Fibroblast of skin of left quadriceps (primary cell): ENCODE measurements around the gene MGAT4A.

Experiments used
- DNase-seq, 2 experiments: peaks; one replicate each; pipeline ENCODE4 v3.0.0-alpha.2; 2013; ENCODE audit warnings: low read depth in 2 of 2

Gene MGAT4A

GRCh38 chr2:98573426-98573825 lies 157.5 kb downstream of the MGAT4A start:
- no peak for DNase-seq

GRCh38 chr2:98572676-98573075 lies 158.3 kb downstream of the MGAT4A start:
- no peak for DNase-seq

DNA sequence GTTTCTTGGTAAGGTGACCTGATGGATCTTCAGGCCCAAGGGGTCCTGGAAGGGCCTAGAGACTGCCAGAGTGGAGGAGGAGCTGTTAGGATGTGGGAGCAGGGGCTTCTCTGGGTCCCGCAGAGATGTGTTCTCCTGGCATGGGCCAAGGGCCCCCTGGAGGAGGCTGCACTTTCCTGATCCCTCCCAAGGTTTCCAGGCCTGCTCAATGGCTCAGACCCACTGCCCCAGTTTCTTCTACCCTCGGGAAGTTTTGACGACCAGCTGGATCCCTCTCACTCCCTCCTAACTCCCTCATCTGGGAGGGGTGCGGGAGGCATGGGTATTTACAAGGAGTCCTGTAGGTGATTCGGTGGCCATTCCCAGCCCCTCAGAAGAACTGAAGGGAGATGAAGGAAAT lies 158.7 kb downstream of the MGAT4A start:
- no peak for DNase-seq

DNA sequence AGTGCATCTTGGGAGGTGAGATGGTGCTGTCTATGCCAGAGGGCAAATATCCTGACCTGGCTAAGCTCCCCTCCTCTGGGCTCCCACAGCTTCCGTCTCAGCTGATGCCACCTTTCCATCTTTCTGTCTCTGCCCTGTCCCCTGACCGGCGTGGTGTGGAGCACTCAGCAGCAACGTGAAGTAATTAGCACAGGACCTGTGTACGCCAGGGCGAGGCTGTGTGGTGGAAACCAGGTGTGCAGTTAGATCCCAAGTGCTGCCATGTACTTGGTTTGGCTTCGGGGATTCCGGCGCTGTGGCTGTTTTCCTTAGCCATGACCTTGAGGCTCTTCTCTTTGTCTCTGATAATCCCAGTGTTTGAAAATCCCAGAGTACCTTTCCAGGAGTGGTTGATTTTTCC lies 159.1 kb downstream of the MGAT4A start:
- DNase-seq = no peak

DNA sequence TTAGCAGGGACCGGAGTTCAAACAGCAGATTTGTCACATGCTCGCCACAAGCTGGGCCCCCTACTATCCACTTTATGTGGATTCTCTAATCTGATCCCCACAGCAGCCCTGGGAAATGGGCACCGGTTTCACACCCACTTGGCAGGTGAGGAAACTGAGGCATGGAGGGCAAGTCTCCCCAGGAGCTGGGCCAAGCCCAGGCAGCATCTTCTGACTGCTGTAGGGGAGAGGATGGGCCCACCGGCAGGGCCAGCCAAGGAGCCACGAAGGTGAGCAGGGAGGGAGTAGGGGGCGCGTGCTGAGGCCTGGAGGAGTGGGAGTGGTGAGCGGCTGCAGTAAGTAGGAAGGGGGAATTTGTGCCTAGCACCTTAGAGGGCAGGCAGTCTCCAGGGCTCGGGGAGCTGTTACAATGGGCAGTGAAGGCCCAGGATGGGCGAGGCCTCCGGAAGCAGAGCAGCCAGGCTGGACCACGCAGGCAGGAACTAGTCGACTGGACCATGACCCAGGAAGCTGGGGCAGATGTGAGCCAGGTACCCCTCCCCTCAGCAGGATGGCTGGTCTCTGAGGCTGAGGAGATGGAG lies 159.7 kb downstream of the MGAT4A start:
- DNase-seq = no peak

DNA sequence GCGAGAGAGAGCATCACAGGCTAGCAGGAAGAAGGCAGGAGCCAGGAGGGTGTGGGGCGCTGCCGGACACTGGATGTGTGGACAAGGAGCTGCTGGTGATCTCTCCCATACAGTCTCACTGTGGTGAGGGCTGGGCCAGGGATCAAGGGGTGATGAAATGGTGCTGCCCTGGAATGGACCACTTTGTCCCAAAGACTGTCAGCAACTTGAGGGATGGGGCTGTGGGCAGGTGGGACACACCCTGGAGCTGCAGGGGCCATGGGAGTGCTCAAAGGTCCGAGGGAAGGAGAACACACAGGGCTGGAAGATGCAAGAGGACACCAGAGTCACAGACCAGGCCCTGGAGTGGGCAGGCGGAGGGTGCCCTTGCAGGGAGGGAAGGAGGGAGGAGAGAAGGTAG lies 160.6 kb downstream of the MGAT4A start:
- no peak for DNase-seq

GRCh38 chr2:98569915-98570314 lies 161.0 kb downstream of the MGAT4A start:
- DNase-seq = no peak

DNA sequence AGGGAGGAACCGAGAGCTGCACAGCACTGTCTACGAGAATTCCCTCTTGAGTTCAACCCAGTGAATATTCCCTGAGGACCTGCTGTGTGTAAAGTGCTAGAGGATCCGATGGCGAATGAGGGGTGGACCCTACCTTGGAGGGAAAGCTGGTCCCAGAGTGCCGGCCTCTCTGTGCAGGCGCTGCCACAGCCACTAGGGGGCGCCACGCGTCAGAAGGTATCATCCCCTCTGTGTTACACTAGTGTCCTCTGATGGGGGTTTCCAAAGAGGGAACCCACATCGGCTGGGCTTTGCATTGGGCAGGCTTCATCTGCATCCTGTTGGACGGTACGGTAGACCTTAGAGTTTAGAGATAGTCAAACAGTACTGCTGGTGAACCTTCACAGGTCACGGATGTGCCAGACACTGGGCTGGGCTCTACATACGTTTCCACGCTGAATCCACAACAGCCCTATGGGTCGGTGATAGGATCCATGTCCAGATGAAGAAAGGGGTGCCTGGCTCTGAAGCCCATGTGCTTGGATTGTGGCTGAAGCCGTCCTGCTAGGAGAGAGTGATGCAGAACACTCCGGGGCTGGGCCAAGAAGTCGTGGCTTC lies 161.6 kb downstream of the MGAT4A start:
- DNase-seq = no peak
